Measurements from ENCODE around the gene RUNDC3A.

GRCh38 chr17:44356241-44356640 lies 47.8 kb downstream of the RUNDC3A start:
- no peak for TF ChIP-seq POLR2A (IDR thresholded peaks at IDR 0.05; ENCODE audit: low read depth, low read length)
- no peak for TF ChIP-seq TAF1 (IDR thresholded peaks at IDR 0.05; ENCODE audit: low read depth, low read length)
- TF ChIP-seq POLR2AphosphoS5 (IDR thresholded peaks at IDR 0.05; ENCODE audit: low read depth, low read length): no peak
- no peak for TF ChIP-seq SPI1 (IDR thresholded peaks at IDR 0.05; ENCODE audit: low read depth, low read length)
- TF ChIP-seq PAX5 (IDR thresholded peaks at IDR 0.05; ENCODE audit: insufficient read depth, low read length, severe bottlenecking): no peak
- TF ChIP-seq POU2F2 (IDR thresholded peaks at IDR 0.05; ENCODE audit: low read depth, low read length): no peak
